GM13977 (cell line): ENCODE data around the gene CHORDC1.
A peak's percentile ranks its signal among the peaks of the same experiment; 100 is the strongest.

Experiments
- DNase-seq: peaks from one replicate; pipeline ENCODE4 v3.0.0; 2012; ENCODE audit warnings: low spot score
- in situ Hi-C: fragments of 300-500 bp; cut with MboI; formaldehyde crosslinking; loops from one replicate; pipeline ENCODE4 v1.12.0; 2022; ENCODE audit warnings: low sequenced_read_pairs, low pct_unique_long_range_greater_than_20kb, mixed read lengths, inconsistent platforms; ENCODE audit not compliant: unreplicated experiment
- TF ChIP-seq, protein P1 (sequence below): IDR thresholded peaks from 2 replicates; pipeline ENCODE4 v1.5.1; 2012; ENCODE audit warnings: mild to moderate bottlenecking, control low read depth; ENCODE audit not compliant: insufficient read depth; ENCODE audit errors: extremely low read depth, missing control alignments

Gene CHORDC1

DNA sequence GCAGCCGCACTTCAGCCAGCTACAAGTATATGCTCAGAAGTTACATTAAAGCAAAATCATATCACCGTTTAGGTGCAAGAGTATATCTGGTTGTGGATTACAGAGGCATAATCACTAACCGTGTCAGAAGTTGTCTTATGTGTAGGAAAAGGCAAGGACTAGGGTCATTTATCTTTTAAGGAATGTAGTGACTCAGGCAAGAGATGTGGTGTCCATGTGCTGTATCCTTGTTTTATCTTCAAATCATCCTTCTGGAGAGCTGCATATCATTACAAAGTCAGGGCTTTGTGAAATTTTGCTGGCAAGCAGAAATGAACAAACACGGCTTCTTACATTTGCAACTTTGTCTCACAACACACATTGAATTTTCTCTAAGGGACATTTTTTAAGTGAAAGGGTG lies 12.7 kb upstream of the CHORDC1 start:
- in situ Hi-C loops, result no loop called here
- TF ChIP-seq, protein P1, sequence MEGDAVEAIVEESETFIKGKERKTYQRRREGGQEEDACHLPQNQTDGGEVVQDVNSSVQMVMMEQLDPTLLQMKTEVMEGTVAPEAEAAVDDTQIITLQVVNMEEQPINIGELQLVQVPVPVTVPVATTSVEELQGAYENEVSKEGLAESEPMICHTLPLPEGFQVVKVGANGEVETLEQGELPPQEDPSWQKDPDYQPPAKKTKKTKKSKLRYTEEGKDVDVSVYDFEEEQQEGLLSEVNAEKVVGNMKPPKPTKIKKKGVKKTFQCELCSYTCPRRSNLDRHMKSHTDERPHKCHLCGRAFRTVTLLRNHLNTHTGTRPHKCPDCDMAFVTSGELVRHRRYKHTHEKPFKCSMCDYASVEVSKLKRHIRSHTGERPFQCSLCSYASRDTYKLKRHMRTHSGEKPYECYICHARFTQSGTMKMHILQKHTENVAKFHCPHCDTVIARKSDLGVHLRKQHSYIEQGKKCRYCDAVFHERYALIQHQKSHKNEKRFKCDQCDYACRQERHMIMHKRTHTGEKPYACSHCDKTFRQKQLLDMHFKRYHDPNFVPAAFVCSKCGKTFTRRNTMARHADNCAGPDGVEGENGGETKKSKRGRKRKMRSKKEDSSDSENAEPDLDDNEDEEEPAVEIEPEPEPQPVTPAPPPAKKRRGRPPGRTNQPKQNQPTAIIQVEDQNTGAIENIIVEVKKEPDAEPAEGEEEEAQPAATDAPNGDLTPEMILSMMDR, result no peak
- no peak for DNase-seq

DNA sequence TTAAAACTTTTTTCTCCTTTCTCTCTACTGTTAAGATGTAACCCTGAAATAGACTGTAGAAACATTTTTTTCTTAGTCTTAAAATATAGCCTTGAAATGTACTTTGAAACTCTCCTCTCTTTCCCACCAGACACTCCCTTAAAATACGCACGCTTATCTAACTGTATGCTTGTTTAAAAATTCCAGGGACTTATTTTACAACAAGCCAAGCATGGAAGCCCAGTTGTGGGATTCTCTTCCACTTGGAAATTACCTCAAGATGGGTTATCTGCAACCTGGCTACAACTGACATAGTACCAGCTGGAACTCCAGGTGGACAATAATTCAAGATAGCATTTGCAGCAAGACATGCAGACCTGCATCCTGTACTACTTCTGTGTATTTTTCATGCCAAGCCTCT lies 12.1 kb upstream of the CHORDC1 start:
- TF ChIP-seq, protein P1, result no peak
- in situ Hi-C loops, result no loop called here
- DNase-seq, result no peak

DNA sequence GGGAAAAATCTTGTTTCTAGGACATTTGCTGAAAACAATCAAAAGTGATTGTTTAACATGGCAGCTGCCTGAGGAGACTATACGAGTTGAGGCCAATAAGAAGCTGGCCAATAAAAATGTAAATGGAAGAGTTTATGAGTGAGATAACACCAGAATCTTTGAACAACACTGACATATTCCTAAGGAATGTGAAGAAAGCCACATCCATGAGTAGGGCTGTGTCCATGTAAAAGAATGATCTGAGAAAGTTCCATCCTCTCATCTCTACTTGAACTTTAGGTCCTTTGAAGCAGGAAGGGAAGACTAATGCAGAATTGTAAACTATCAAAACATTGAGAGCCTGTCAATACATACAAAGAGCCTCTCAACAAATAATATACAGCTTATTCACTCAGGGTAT lies 6.9 kb upstream of the CHORDC1 start:
- in situ Hi-C loops, result no loop called here

DNA sequence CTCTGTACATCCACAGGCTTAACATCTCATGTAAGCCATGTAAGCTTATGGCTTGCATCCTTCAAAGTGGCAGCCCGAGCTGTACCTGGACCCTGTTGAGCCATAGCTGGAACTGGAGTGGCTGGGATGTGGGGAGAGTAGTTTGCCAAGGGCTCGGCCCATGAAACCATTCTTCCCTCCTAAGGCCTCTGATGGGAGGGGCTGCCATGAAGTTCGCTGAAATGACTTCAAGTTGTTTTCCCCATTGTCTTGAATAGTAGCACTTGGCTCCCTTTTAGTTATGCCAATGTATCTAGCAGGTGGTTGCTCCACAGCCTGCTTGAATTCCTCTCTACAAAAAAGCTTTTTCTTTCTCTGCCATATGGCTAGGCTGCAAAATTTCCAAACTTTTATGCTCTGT lies 5.2 kb upstream of the CHORDC1 start:
- DNase-seq, result no peak
- in situ Hi-C loops, result no loop called here
- TF ChIP-seq, protein P1, result no peak

More for the DNA sequence above, 6.9 kb upstream of the CHORDC1 start:
- TF ChIP-seq, protein P1, result no peak
- no peak for DNase-seq

DNA sequence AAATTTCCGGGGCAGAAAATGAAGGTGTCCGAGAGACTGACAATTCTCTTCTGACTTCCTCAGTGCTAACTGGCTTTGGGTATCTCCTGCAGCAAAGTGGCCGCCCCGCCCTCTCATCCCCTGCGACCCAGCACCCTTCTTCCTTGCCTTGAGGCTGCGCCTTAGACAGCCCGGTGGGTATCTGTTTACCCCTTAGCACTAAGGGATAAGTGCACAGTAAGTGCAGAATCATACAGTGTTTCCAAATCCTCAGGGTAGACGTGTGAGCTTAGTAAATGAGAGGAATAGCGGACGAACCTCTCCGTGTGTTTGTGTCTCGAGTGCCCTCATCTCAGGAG lies 368 bp upstream of the CHORDC1 start:
- in situ Hi-C loops, result no loop called here
- TF ChIP-seq, protein P1, result no peak
- DNase-seq, result no peak

DNA sequence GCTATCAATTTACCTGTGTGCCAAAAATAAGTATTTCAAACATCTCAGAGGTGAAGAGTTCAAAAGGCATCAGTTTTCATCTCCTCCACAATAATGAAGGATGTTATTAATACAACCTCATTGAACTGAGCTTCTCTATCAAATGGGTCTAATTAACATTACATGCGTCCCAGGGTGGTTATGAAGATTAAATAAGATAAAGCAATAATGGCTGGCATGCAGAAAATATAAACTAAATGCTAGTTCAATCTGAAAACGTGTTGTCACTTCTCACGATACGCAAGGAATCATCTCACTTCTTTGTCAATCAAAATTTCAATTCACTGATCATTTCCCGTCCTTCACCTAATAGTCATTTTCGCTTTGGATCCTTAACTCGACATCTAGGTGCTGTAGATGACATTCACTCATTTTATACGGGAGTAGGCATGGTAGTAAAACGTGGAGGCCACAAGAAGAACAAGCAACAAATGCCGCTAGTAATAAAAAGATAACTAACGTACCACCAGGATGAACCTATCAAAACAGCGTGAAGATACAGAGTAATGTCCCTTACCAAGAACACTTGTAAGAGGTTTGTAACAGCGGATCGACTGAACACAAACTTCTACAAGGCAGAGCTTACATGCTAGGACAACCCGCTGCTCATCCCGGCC lies 918 bp downstream of the CHORDC1 start:
- in situ Hi-C loops, result no loop called here
- peak; percentile 43 for DNase-seq
- TF ChIP-seq, protein P1, result no peak

DNA sequence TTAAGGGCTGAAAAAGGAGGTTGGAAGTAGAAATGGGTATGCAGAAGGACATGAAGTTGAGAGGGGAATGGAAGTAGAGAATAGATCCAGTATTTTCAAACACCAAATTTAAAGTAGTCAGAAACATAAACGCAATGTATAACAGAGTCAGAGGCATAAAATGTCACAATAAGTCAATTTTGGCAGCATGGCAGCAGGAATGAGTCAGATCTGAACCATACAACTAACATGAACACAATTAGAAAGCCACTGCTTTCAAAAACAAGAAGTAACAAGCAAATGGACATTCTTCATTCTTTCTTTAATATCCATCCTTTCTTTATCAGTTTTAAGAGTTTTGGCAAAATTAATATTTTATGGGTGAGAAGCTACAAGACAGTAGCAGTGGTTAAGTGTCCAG lies 2.5 kb downstream of the CHORDC1 start:
- TF ChIP-seq, protein P1, result no peak
- in situ Hi-C loops, result no loop called here
- peak; percentile 42 for DNase-seq
